Ovary (tissue), 9 donors: Measurements from ENCODE around the gene HDAC9. TPM values are rescaled to one million over a fixed set of nuclear protein-coding genes. Genes with fewer than 3 reads are reported as not detected.

Experiments
- DNase-seq, 5 donors: peaks; one replicate each; pipeline ENCODE4 v3.0.0-alpha.2; 2019 to 2020
- H3K27ac ChIP-seq, 2 donors: fragments of 200-600 bp; one replicate each; pipeline versions ENCODE4 v1.5.1 to v1.8.0; 2019 to 2022
- H3K27me3 ChIP-seq: fragments of 200-600 bp; one replicate; pipeline ENCODE4 v1.8.0; 2022
- H3K36me3 ChIP-seq: fragments of 200-600 bp; sonication (generic); one replicate; pipeline ENCODE4 v1.5.1; 2019
- H3K4me1 ChIP-seq: one replicate; pipeline ENCODE4 v1.8.1; 2013; ENCODE audit warnings: mild to moderate bottlenecking, moderate library complexity; ENCODE audit not compliant: insufficient read depth
- H3K4me3 ChIP-seq: fragments of 200-600 bp; sonication (generic); one replicate; pipeline ENCODE4 v1.5.1; 2017
- H3K9me3 ChIP-seq, 2 donors: fragments of 200-600 bp in 1 of 2; sonication (generic) in 1 of 2; one replicate each; pipeline versions ENCODE4 v1.5.1 to v1.8.1; 2013 to 2019; ENCODE audit warnings: mild to moderate bottlenecking in 1 of 2, moderate library complexity in 1 of 2
- CTCF ChIP-seq, 3 donors: fragments of 450-650 bp in 2 of 3; fragments of 200-600 bp in 1 of 3; IDR thresholded peaks; one replicate each; pipeline versions ENCODE4 v1.5.1 to v1.8.0; 2016 to 2022; ENCODE audit warnings: antibody characterized with exemption in 3 of 3, mild to moderate bottlenecking in 1 of 3
- EP300 ChIP-seq: sonication (generic); formaldehyde crosslinking; IDR thresholded peaks from one replicate; pipeline ENCODE4 v1.6.1; 2017; ENCODE audit warnings: antibody characterized with exemption
- POLR2A ChIP-seq: fragments of 450-650 bp; IDR thresholded peaks from one replicate; pipeline ENCODE4 v1.6.1; 2017; ENCODE audit warnings: antibody characterized with exemption, mild to moderate bottlenecking, moderate library complexity
- WGBS, 3 donors: extraction: QIAGEN DNeasy Blood & Tissue Kit in 1 of 3; methylation state at CpG; one replicate each; pipeline versions ENCODE4 v1.1.5 to v1.1.7; 2013 to 2017; 5-methylcytosine and 5-hydroxymethylcytosine counted together
- intact Hi-C, 4 donors: fragments of 100-400 bp; cut with DNase I; formaldehyde crosslinking; loops; one replicate each; pipeline versions ENCODE4 v1.11.0 to v1.15.1; 2022 to 2023
- polyA plus RNA-seq, 2 donors: library from polyadenylated mRNA; stranded (reverse); fragments of 200-250 nt in 1 of 2; fragments of 350-450 nt in 1 of 2; fragmentation: Illumina TruSeq in 1 of 2; extraction: RNeasy Lipid Tissue Mini Kit (QIAGEN cat#74804) in 1 of 2; gene quantifications; one replicate each; pipeline ENCODE4 v1.2.3, GENCODE V29; 2013 to 2014
- total RNA-seq, 7 donors: library from RNA; depleted of rRNA in 2 of 7; stranded (reverse); fragments of >200 nt in 2 of 7; fragmentation: NEBNext Ultra II Directional in 3 of 7; extraction: Animal tissue kit (Norgen Biotek cat#: 25700) in 3 of 7; gene quantifications; one replicate each; pipeline versions ENCODE4 v1.1.0 to v1.2.4, GENCODE V29; 2016 to 2023
- donor health status: DM: no; HTN: no; CAD: no; lungs with moderate emphysema.
- donor health status: DM: no; HTN: no; CAD: no.
- donor health status: Bipolar disorder and iron deficiency.
- donor health status: DM: yes; HTN: yes; CAD: no.
- donor health status: DM: no; HTN: no; CAD: no.
- donor health status: DM: yes; HTN: yes; CAD: no.

Gene HDAC9
- total and polyA plus RNA-seq, 9 donors: 1.7 to 22.3 (median 6.0) TPM

- DNase-seq: no peak
- TF ChIP-seq POLR2A: no peak
- no peak for TF ChIP-seq CTCF (IDR thresholded peaks at IDR 0.05)
- no peak for TF ChIP-seq EP300
- H3K4me3 ChIP-seq: no peak overlapping the region
- no peaks in the 10 kb centered on the region for H3K9me3 ChIP-seq
- H3K4me1 ChIP-seq: no peaks in the 10 kb centered on the region
- no peaks in the 10 kb centered on the region for H3K27me3 ChIP-seq
- H3K27ac ChIP-seq: no peak overlapping the region
- WGBS, 3 donors: 81 to 87% (median 81%) methylated on average over 7 of the region's 7 CpGs
- intact Hi-C loops: no loop called here
- H3K36me3 ChIP-seq: no peaks in the 10 kb centered on the region
These were observed 515.7 kb downstream of the HDAC9 start for GRCh38 chr7:19011212-19011611.

- Histone ChIP-seq H3K4me3 (no peak overlapping the region), H3K9me3 (no peaks in the 10 kb centered on the region), H3K27me3 (no peaks in the 10 kb centered on the region), H3K4me1 (no peaks in the 10 kb centered on the region), H3K27ac (no peak overlapping the region), H3K36me3 (no peaks in the 10 kb centered on the region)
- intact Hi-C loops: no loop called here
- TF ChIP-seq POLR2A (no peak), EP300 (no peak), CTCF (IDR thresholded peaks at IDR 0.05) (no peak)
- no peak for DNase-seq
- 48 to 77% (median 69%) methylated on average over 3 of the region's 3 CpGs for WGBS, 3 donors
These were observed 519.5 kb downstream of the HDAC9 start for GRCh38 chr7:19015098-19015497.

- intact Hi-C loops: no loop called here
- no peak for TF ChIP-seq EP300
- no peak for TF ChIP-seq CTCF (IDR thresholded peaks at IDR 0.05)
- no peak for TF ChIP-seq POLR2A
- Histone ChIP-seq H3K4me1 (no peaks in the 10 kb centered on the region), H3K27me3 (no peaks in the 10 kb centered on the region), H3K9me3 (no peaks in the 10 kb centered on the region), H3K27ac (no peak overlapping the region), H3K36me3 (no peaks in the 10 kb centered on the region), H3K4me3 (no peak overlapping the region)
- 82 to 95% (median 86%) methylated on average over 1 of the region's 1 CpG for WGBS, 3 donors
- no peak for DNase-seq
These were observed 520.6 kb downstream of the HDAC9 start for GRCh38 chr7:19016140-19016539.

- no peaks in the 10 kb centered on the region for H3K27me3 ChIP-seq
- no peaks in the 10 kb centered on the region for H3K4me1 ChIP-seq
- no peaks in the 10 kb centered on the region for H3K9me3 ChIP-seq
- no peak overlapping the region for H3K4me3 ChIP-seq
- DNase-seq: no peak
- H3K27ac ChIP-seq: no peak overlapping the region
- no peaks in the 10 kb centered on the region for H3K36me3 ChIP-seq
- TF ChIP-seq CTCF (IDR thresholded peaks at IDR 0.05): no peak
- TF ChIP-seq EP300: no peak
- no peak for TF ChIP-seq POLR2A
- WGBS, 3 donors: 82 to 93% (median 88%) methylated on average over 1 of the region's 1 CpG
- intact Hi-C loops: no loop called here
These were observed 521.8 kb downstream of the HDAC9 start for GRCh38 chr7:19017374-19017773.

GRCh38 chr7:19020062-19020461 is 524.5 kb downstream of the HDAC9 start:
- no peak for DNase-seq
- no peak overlapping the region for H3K27ac ChIP-seq
- H3K27me3 ChIP-seq: no peaks in the 10 kb centered on the region
- no peaks in the 10 kb centered on the region for H3K4me1 ChIP-seq
- intact Hi-C loops: loop anchor here in 1 of 4 donors (5.0 kb wide), 1 partner anchor 242 kb away; no protein-coding TSS in a partner anchor
- no peak overlapping the region for H3K4me3 ChIP-seq
- no peak for TF ChIP-seq CTCF (IDR thresholded peaks at IDR 0.05)
- no peak for TF ChIP-seq POLR2A
- no peak for TF ChIP-seq EP300
- 81 to 88% (median 82%) methylated on average over 2 of the region's 2 CpGs for WGBS, 3 donors
- H3K9me3 ChIP-seq: no peaks in the 10 kb centered on the region
- no peaks in the 10 kb centered on the region for H3K36me3 ChIP-seq
